Keratinocyte (primary cell): ENCODE data around the gene HERPUD1.

Experiments
- CTCF ChIP-seq, 3 experiments: IDR thresholded peaks in 1 of 3; conservative IDR thresholded peaks in 1 of 3; optimal IDR thresholded peaks in 1 of 3; 2 replicates in 2 of 3; 3 replicates in 1 of 3; pipeline versions ENCODE3 to v1.5.1; 2011; ENCODE audit warnings: low read length in 3 of 3, mild to moderate bottlenecking in 3 of 3, moderate library complexity in 2 of 3, control low read depth in 1 of 3, inconsistent platforms in 1 of 3; ENCODE audit not compliant: insufficient read depth in 2 of 3; ENCODE audit errors: extremely low read depth in 1 of 3
- EZH2 ChIP-seq: IDR thresholded peaks from one replicate; pipeline ENCODE4 v1.6.1; 2012; ENCODE audit warnings: inconsistent platforms, mild to moderate bottlenecking, low read length, moderate library complexity

- TF ChIP-seq CTCF (optimal IDR thresholded peaks at IDR 0.05 in 1 of 3, IDR thresholded peaks at IDR 0.05 in 1 of 3, conservative IDR thresholded peaks at IDR 0.05 in 1 of 3; ENCODE audit: extremely low read depth in 1 of 3, insufficient read depth in 2 of 3, low read length in 3 of 3), result no peak
- no peak for TF ChIP-seq EZH2
These were observed 3.3 kb downstream of the HERPUD1 start for GRCh38 chr16:56935201-56935600.
